ENCODE measurements around the gene SAMD4A. TPM values are rescaled to one million over a fixed set of nuclear protein-coding genes. Genes with fewer than 3 reads are reported as not detected.

SAMD4A gene
- total and polyA plus RNA-seq, 8 donors = 2.5 to 67.4 (median 15.9) TPM

DNA sequence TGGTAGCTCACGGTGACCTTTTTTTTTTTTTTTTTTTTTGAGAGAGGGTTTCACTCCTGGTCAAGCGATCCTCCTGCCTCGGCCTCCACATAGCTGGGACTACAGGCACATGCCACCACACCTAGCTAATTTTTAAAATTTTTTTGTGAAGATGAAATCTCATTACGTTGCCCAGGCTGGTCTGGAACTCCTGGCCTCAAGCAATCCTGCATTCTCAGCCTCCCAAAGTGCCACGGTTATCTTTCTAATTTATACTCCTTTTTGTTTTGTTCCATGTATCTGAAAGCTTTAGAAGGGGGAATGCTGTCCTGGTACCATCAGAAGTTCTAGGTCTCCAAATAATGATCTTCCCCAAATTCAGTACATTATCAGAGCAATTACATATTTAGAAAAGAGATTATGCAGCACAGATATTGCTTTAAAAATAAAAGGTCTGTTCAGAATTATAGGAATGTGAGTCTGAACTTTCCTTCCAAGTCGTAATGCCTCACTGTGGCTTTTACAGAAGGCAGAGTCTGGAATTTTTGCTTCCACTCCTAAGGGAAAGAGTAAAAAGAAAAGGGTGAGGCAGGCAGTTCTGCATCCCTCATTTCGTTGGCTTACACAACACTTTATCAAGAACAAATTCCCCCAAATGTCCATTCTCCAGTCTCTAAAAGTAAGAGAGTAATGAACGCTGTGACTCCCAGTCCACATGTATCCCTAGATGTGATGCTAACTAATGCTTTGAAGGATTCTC, 262.7 kb downstream of the SAMD4A start:
- no peak for DNase-seq
- Histone ChIP-seq H3K36me3 (no peaks in the 10 kb centered on the region), H3K27me3 (no peaks in the 10 kb centered on the region), H3K9me3 (peaks cover 0 to 13% (median 8%) of the 10 kb centered on the region in 4 donors), H3K4me1 (no peaks in the 10 kb centered on the region), H3K4me3 (no peak overlapping the region), H3K27ac (no peak overlapping the region)
- TF ChIP-seq POLR2AphosphoS5 (IDR thresholded peaks at IDR 0.05) = no peak
- no peak for TF ChIP-seq POLR2A (IDR thresholded peaks at IDR 0.05)
- no peak for TF ChIP-seq EP300 (IDR thresholded peaks at IDR 0.05)
- TF ChIP-seq, protein P1, sequence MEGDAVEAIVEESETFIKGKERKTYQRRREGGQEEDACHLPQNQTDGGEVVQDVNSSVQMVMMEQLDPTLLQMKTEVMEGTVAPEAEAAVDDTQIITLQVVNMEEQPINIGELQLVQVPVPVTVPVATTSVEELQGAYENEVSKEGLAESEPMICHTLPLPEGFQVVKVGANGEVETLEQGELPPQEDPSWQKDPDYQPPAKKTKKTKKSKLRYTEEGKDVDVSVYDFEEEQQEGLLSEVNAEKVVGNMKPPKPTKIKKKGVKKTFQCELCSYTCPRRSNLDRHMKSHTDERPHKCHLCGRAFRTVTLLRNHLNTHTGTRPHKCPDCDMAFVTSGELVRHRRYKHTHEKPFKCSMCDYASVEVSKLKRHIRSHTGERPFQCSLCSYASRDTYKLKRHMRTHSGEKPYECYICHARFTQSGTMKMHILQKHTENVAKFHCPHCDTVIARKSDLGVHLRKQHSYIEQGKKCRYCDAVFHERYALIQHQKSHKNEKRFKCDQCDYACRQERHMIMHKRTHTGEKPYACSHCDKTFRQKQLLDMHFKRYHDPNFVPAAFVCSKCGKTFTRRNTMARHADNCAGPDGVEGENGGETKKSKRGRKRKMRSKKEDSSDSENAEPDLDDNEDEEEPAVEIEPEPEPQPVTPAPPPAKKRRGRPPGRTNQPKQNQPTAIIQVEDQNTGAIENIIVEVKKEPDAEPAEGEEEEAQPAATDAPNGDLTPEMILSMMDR (IDR thresholded peaks at IDR 0.05) = no peak
- 72 to 80% (median 78%) methylated on average over 8 of the region's 8 CpGs for WGBS, 5 donors
- intact Hi-C loops (cut with DNase I; ENCODE audit: low total_unique reads) = no loop called here

DNA sequence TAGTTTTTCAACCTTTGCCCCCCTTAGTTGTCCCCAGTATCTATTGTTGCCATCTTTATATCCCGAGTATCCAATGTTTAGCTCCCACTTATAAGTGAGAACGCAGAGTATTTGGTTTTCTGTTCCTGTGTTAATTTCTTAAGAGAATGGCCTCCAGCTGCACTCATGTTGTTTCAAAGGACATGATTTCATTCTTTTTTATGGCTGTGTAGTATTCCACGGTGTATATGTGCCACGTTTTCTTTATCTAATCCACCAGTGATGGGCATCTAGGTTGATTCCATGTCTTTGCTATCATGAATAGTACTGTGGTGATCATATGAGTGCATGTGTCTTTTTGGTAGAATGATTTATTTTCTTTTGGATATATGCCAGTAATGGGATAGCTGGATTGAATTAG, 263.7 kb downstream of the SAMD4A start:
- intact Hi-C loops (cut with DNase I; ENCODE audit: low total_unique reads) = no loop called here

DNA sequence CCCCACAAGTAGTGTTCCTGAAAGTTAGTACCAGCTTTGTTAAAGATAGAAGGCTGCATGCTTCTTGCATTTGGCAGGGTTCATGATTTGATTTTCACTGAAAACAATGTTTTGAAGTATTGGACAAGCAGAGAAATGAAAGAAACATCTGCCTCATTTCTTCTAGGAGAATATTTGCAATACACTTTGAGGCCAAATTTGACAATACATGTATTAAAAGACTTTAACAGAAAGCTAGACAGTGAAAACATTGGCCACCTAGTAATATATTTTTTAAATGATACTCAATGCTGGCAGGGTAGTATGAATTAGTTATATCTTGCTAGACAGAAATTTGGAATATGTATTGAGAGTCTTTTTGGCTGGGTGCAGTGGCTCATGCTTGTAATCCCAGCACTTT, 267.2 kb downstream of the SAMD4A start:
- Histone ChIP-seq H3K27me3 (no peaks in the 10 kb centered on the region), H3K4me1 (no peaks in the 10 kb centered on the region)
- intact Hi-C loops (cut with DNase I; ENCODE audit: low total_unique reads) = no loop called here

More for the DNA sequence above, 263.7 kb downstream of the SAMD4A start:
- no peak for TF ChIP-seq POLR2A (IDR thresholded peaks at IDR 0.05)
- H3K36me3 ChIP-seq = no peaks in the 10 kb centered on the region
- no peak overlapping the region for H3K4me3 ChIP-seq
- H3K27ac ChIP-seq = no peak overlapping the region
- WGBS, 5 donors = 90 to 95% (median 94%) methylated on average over 4 of the region's 4 CpGs
- H3K4me1 ChIP-seq = no peaks in the 10 kb centered on the region
- no peak for DNase-seq
- H3K27me3 ChIP-seq = no peaks in the 10 kb centered on the region
- peaks cover 0 to 5% (median 2%) of the 10 kb centered on the region in 4 donors for H3K9me3 ChIP-seq

DNA sequence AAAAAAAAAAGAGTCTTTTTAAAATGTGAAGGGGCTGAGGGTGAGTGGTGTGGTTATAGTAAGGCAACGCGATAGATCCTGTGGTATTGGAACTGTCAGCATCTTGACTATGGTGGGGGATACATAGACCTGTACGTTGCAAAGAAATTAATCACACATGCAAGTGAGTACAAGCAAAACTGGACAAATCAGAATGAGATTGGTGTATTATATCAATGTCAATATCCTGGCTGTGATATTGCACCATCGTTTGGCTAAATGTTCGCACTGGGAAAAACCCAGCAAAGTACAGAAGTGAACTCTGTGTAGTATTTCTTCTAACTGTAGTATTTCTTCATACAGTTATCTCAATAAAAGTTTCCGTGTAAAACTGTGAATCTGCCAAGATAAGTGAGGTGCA, 267.8 kb downstream of the SAMD4A start:
- Histone ChIP-seq H3K4me3 (no peak overlapping the region), H3K9me3 (no peaks in the 10 kb centered on the region), H3K27me3 (no peaks in the 10 kb centered on the region), H3K27ac (no peak overlapping the region), H3K36me3 (no peaks in the 10 kb centered on the region), H3K4me1 (no peaks in the 10 kb centered on the region)
- intact Hi-C loops (cut with DNase I; ENCODE audit: low total_unique reads) = no loop called here
- 79 to 83% (median 82%) methylated on average over 6 of the region's 6 CpGs for WGBS, 5 donors
- TF ChIP-seq EP300 (IDR thresholded peaks at IDR 0.05) (no peak), POLR2A (IDR thresholded peaks at IDR 0.05) (no peak), POLR2AphosphoS5 (IDR thresholded peaks at IDR 0.05) (no peak)
- TF ChIP-seq, protein P1 (IDR thresholded peaks at IDR 0.05) = no peak
- DNase-seq = no peak

More for the DNA sequence above, 267.2 kb downstream of the SAMD4A start:
- Histone ChIP-seq H3K9me3 (no peaks in the 10 kb centered on the region), H3K27ac (no peak overlapping the region), H3K4me3 (no peak overlapping the region), H3K36me3 (no peaks in the 10 kb centered on the region)
- no peak for TF ChIP-seq POLR2A (IDR thresholded peaks at IDR 0.05)
- DNase-seq = no peak

DNA sequence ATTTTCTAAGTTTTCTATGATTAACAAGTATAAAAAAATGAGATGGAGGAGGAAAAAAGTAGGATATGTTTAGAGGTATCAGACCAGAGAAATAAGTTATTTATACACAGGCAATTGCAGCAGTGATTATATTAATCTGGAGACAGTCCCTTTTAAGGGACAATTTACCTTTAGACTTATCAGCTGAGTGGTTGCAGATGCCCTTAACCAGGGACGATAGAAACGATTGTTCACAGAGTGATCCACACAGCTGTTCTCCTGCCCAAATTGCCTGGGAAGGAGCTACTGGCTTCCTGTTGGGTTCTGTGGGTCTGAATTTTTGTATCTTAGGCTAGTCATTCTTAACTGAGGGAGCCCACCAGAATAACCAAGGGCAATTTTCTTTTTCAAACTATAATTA, 269.3 kb downstream of the SAMD4A start:
- Histone ChIP-seq H3K27me3 (no peaks in the 10 kb centered on the region), H3K27ac (no peak overlapping the region), H3K4me1 (no peaks in the 10 kb centered on the region), H3K36me3 (peaks cover 0 to 4% (median 2%) of the 10 kb centered on the region in 4 donors), H3K9me3 (no peaks in the 10 kb centered on the region), H3K4me3 (no peak overlapping the region)
- no peak for DNase-seq
- TF ChIP-seq EP300 (IDR thresholded peaks at IDR 0.05) = no peak
- TF ChIP-seq, protein P1 (IDR thresholded peaks at IDR 0.05) = no peak
- no peak for TF ChIP-seq POLR2A (IDR thresholded peaks at IDR 0.05)
- TF ChIP-seq POLR2AphosphoS5 (IDR thresholded peaks at IDR 0.05) = no peak
- 33 to 58% (median 52%) methylated on average over 2 of the region's 2 CpGs for WGBS, 5 donors
- intact Hi-C loops (cut with DNase I; ENCODE audit: low total_unique reads) = no loop called here

Data from stomach (tissue), 9 donors.